H1 (cell line): ENCODE measurements around the gene HDLBP. TPM values are rescaled to one million over a fixed set of nuclear protein-coding genes. Genes with fewer than 3 reads are reported as not detected.

Experiments used
- CTCF ChIA-PET: fragments of 300-600 bp; sonication (Branson Sonifier 250); formaldehyde crosslinking; loops from one replicate; lab custom pipeline; 2021; ENCODE audit not compliant: partially characterized antibody; lab: Charles Lee
- POLR2A ChIA-PET: fragments of 300-600 bp; sonication (Branson Sonifier 250); formaldehyde crosslinking; loops from one replicate; lab custom pipeline; 2021; ENCODE audit warnings: inconsistent platforms; ENCODE audit not compliant: partially characterized antibody; lab: Charles Lee
- DNase-seq, 2 experiments: peaks; one replicate each; pipeline versions ENCODE4 v3.0.0 to v3.0.0-alpha.2; 2010 to 2022; ENCODE audit warnings: low spot score in 2 of 2, low read depth in 1 of 2, mixed read lengths in 1 of 2
- FAIRE-seq: peaks from 2 replicates; lab custom pipeline; 2011; peaks lifted over from hg19 to GRCh38; lab: Jason Lieb, UNC
- H2AFZ ChIP-seq: 2 replicates; pipeline ENCODE4 v1.8.1; 2012; ENCODE audit warnings: low read length, inconsistent platforms
- H2AK5ac ChIP-seq: 2 replicates; pipeline ENCODE4 v1.6.1; 2013; ENCODE audit warnings: low read depth, low read length
- H2BK120ac ChIP-seq: replicated peaks from 2 replicates; pipeline ENCODE3; 2013; ENCODE audit warnings: low read depth, low read length, inconsistent platforms
- H2BK12ac ChIP-seq: 2 replicates; pipeline ENCODE4 v1.6.1; 2013; ENCODE audit warnings: low read depth, low read length
- H2BK15ac ChIP-seq: 2 replicates; pipeline ENCODE4 v1.6.1; 2013; ENCODE audit warnings: low read length
- H2BK20ac ChIP-seq: 2 replicates; pipeline ENCODE4 v1.6.1; 2013; ENCODE audit warnings: low read length
- H2BK5ac ChIP-seq: 2 replicates; pipeline ENCODE4 v1.6.1; 2013; ENCODE audit warnings: low read depth, low read length
- H3K14ac ChIP-seq: 2 replicates; pipeline ENCODE4 v1.6.1; 2013; ENCODE audit warnings: inconsistent platforms; ENCODE audit not compliant: insufficient read length
- H3K18ac ChIP-seq: 2 replicates; pipeline ENCODE4 v1.6.1; 2013; ENCODE audit warnings: low read length; ENCODE audit errors: extremely low read depth
- H3K23ac ChIP-seq: 2 replicates; pipeline ENCODE4 v1.6.1; 2013; ENCODE audit warnings: inconsistent platforms; ENCODE audit not compliant: insufficient read length
- H3K23me2 ChIP-seq: 2 replicates; pipeline ENCODE4 v1.6.1; 2013; ENCODE audit warnings: low read depth, low read length
- H3K27ac ChIP-seq: 2 replicates; pipeline ENCODE4 v1.6.1; 2011; ENCODE audit warnings: low read depth, low read length, inconsistent platforms
- H3K27me3 ChIP-seq, 4 experiments: replicated peaks in 1 of 4; 1 replicate in 1 of 4; 2 replicates in 3 of 4; pipeline versions ENCODE4 v1.6.1 to v1.8.1; 2011 to 2013; ENCODE audit warnings: low read length in 3 of 4, mild to moderate bottlenecking in 3 of 4, inconsistent platforms in 2 of 4, mixed read lengths in 2 of 4, moderate library complexity in 1 of 4; ENCODE audit not compliant: control insufficient read depth in 3 of 4, insufficient read depth in 3 of 4; ENCODE audit errors: extremely low read depth in 1 of 4
- H3K36me3 ChIP-seq, 4 experiments: 2 replicates each; pipeline versions ENCODE4 v1.6.1 to v1.8.1; 2011 to 2013; ENCODE audit warnings: mild to moderate bottlenecking in 4 of 4, low read length in 3 of 4, moderate library complexity in 2 of 4, control low read depth in 1 of 4, inconsistent platforms in 1 of 4; ENCODE audit not compliant: insufficient read depth in 4 of 4, control insufficient read depth in 2 of 4
- H3K4ac ChIP-seq: replicated peaks from 2 replicates; pipeline ENCODE3; 2013; ENCODE audit warnings: low read length, low read depth, mixed read lengths, inconsistent platforms; ENCODE audit not compliant: insufficient read length
- H3K4me1 ChIP-seq, 4 experiments: replicated peaks in 1 of 4; 1 replicate in 1 of 4; 2 replicates in 3 of 4; pipeline versions ENCODE4 v1.6.1 to v1.8.1; 2011 to 2013; ENCODE audit warnings: low read length in 3 of 4, inconsistent platforms in 2 of 4, mixed read lengths in 1 of 4; ENCODE audit not compliant: insufficient read depth in 4 of 4, control insufficient read depth in 3 of 4
- H3K4me2 ChIP-seq, 2 experiments: 2 replicates each; pipeline versions ENCODE4 v1.6.1 to v1.8.1; 2011 to 2013; ENCODE audit warnings: low read depth in 2 of 2, low read length in 2 of 2, control low read depth in 1 of 2, inconsistent platforms in 1 of 2, mild to moderate bottlenecking in 1 of 2; ENCODE audit not compliant: insufficient read depth in 1 of 2
- H3K4me3 ChIP-seq, 4 experiments: fragments of 200-600, 300-600 bp in 1 of 4; sonication (generic), shearing (Covaris generic), sonication (Bioruptor Twin) in 1 of 4; 2 replicates each; pipeline versions ENCODE4 v1.5.1 to v1.8.1; 2011 to 2016; ENCODE audit warnings: low read length in 4 of 4, low read depth in 3 of 4, control low read depth in 2 of 4, inconsistent platforms in 2 of 4, mild to moderate bottlenecking in 2 of 4, mixed read lengths in 1 of 4, moderate library complexity in 1 of 4; ENCODE audit not compliant: insufficient read depth in 2 of 4; ENCODE audit errors: extremely low read depth in 1 of 4
- H3K56ac ChIP-seq: replicated peaks from 2 replicates; pipeline ENCODE3; 2013; ENCODE audit warnings: low read depth, mild to moderate bottlenecking, mixed read lengths, low read length, inconsistent platforms; ENCODE audit not compliant: insufficient read length
- H3K79me1 ChIP-seq: 2 replicates; pipeline ENCODE4 v1.6.1; 2013; ENCODE audit warnings: low read depth, low read length, control low read depth
- H3K79me2 ChIP-seq, 2 experiments: 2 replicates each; pipeline versions ENCODE4 v1.6.1 to v1.8.1; 2012 to 2013; ENCODE audit warnings: low read length in 2 of 2, mild to moderate bottlenecking in 2 of 2, inconsistent platforms in 1 of 2; ENCODE audit not compliant: insufficient read depth in 2 of 2, control insufficient read depth in 1 of 2
- H3K9ac ChIP-seq, 4 experiments: replicated peaks in 1 of 4; 1 replicate in 1 of 4; 2 replicates in 3 of 4; pipeline versions ENCODE4 v1.6.1 to v1.8.1; 2011 to 2013; ENCODE audit warnings: low read depth in 3 of 4, low read length in 3 of 4, control low read depth in 2 of 4, mild to moderate bottlenecking in 2 of 4, moderate library complexity in 2 of 4, inconsistent platforms in 1 of 4; ENCODE audit errors: extremely low read depth in 1 of 4
- H3K9me3 ChIP-seq, 2 experiments: 2 replicates each; pipeline versions ENCODE4 v1.6.1 to v1.8.1; 2012 to 2013; ENCODE audit warnings: mild to moderate bottlenecking in 2 of 2, moderate library complexity in 2 of 2, control low read depth in 1 of 2, inconsistent platforms in 1 of 2, low read depth in 1 of 2, low read length in 1 of 2, mixed read lengths in 1 of 2; ENCODE audit not compliant: insufficient read depth in 2 of 2
- H4K20me1 ChIP-seq, 2 experiments: replicated peaks in 1 of 2; 2 replicates each; pipeline versions ENCODE3 to v1.8.1; 2011 to 2013; ENCODE audit warnings: inconsistent platforms in 2 of 2, low read length in 2 of 2, mild to moderate bottlenecking in 1 of 2; ENCODE audit not compliant: insufficient read depth in 2 of 2, control insufficient read depth in 1 of 2
- H4K5ac ChIP-seq: 2 replicates; pipeline ENCODE4 v1.6.1; 2013; ENCODE audit warnings: low read length, low read depth, mixed read lengths, inconsistent platforms; ENCODE audit not compliant: insufficient read length
- H4K8ac ChIP-seq: 2 replicates; pipeline ENCODE4 v1.8.0; 2013; ENCODE audit warnings: mild to moderate bottlenecking, moderate library complexity, low read length, inconsistent platforms; ENCODE audit not compliant: insufficient read depth; ENCODE audit errors: extremely low read depth
- H4K91ac ChIP-seq: replicated peaks from 2 replicates; pipeline ENCODE3; 2013; ENCODE audit warnings: low read length, mixed read lengths, inconsistent platforms; ENCODE audit not compliant: insufficient read length
- KDM4A ChIP-seq: IDR thresholded peaks from one replicate; pipeline ENCODE4 v1.7.1; 2012; ENCODE audit warnings: low read depth, mild to moderate bottlenecking, moderate library complexity, low read length, inconsistent platforms; ENCODE audit not compliant: severe bottlenecking
- SAP30 ChIP-seq: fragments of 300-600 bp; sonication (generic); IDR thresholded peaks from 2 replicates; pipeline ENCODE4 v1.7.1; 2012; ENCODE audit warnings: low read length, moderate library complexity, mild to moderate bottlenecking, inconsistent platforms; ENCODE audit not compliant: insufficient read depth, insufficient replicate concordance
- SIRT6 ChIP-seq: IDR thresholded peaks from one replicate; pipeline ENCODE4 v1.7.1; 2012; ENCODE audit warnings: low read length, inconsistent platforms
- SUZ12 ChIP-seq: fragments of 200-600 bp; sonication (generic); IDR thresholded peaks from 2 replicates; pipeline ENCODE4 v1.6.1; 2012; ENCODE audit warnings: mild to moderate bottlenecking, inconsistent platforms, low read length, moderate library complexity, mixed read lengths
- WGBS, 2 experiments: shearing (Covaris generic) in 1 of 2; methylation state at CpG; one replicate each; pipeline versions ENCODE4 v1.1.6 to v1.1.7; 2013 to 2015; ENCODE audit warnings: low lambda C conversion rate in 2 of 2, mixed read lengths in 2 of 2, inconsistent platforms in 1 of 2, low coverage in 1 of 2, missing lambda C conversion rate in 1 of 2; ENCODE audit not compliant: insufficient replicate concordance in 2 of 2, insufficient coverage in 1 of 2, insufficient read length in 1 of 2; ENCODE audit errors: extremely low coverage in 1 of 2, missing lambda C conversion rate in 1 of 2; 5-methylcytosine and 5-hydroxymethylcytosine counted together
- polyA plus RNA-seq, 7 experiments: library from polyadenylated mRNA; depleted of rRNA in 3 of 7; stranded (reverse) in 5 of 7; unstranded in 2 of 7; fragments of >200 nt in 5 of 7; fragments of 200-250 nt in 2 of 7; gene quantifications; 1 replicate in 5 of 7; 2 replicates in 1 of 7; 4 replicates in 1 of 7; pipeline versions ENCODE4 v1.2.1 to v1.2.3, GENCODE V29; 2011 to 2013; ENCODE audit warnings: missing spikeins in 2 of 7, mixed read lengths in 2 of 7
- total RNA-seq: library from RNA; stranded (reverse); fragmentation: NEBNext Ultra II Directional; extraction: Animal tissue kit (Norgen Biotek cat#: 25700); gene quantifications from 2 replicates; pipeline ENCODE4 v1.2.1, GENCODE V29; 2021

The HDLBP gene
- total and polyA plus RNA-seq, 2 of the 8 experiments (the other 6 are each of a cell fraction or from before 2014, with no cell fraction given) = 185 to 360 TPM

GRCh38 chr2:241339839-241340630 is 24.6 kb upstream of the HDLBP start:
- Histone ChIP-seq H3K79me2 (peaks cover 0 to 10% of the 10 kb centered on the region in 2 experiments; a peak in 2 of 4 replicates), H3K9me3 (no peaks in the 10 kb centered on the region), H3K4me1 (no peaks in the 10 kb centered on the region), H2AFZ (no peak overlapping the region), H2BK120ac (no peak overlapping the region), H2AK5ac (no peak overlapping the region), H2BK15ac (no peak overlapping the region), H3K23me2 (no peaks in the 10 kb centered on the region), H3K4me2 (no peak overlapping the region), H3K18ac (no peak overlapping the region), H3K27ac (no peak overlapping the region), H3K9ac (no peak overlapping the region), H4K20me1 (peaks cover 0 to 10% of the 10 kb centered on the region in 2 experiments), H3K27me3 (no peaks in the 10 kb centered on the region), H3K56ac (no peak overlapping the region), H4K91ac (no peak overlapping the region), H3K4ac (no peak overlapping the region), H3K23ac (no peak overlapping the region), H4K5ac (no peak overlapping the region), H2BK12ac (no peak overlapping the region), H2BK5ac (no peak overlapping the region), H2BK20ac (no peak overlapping the region), H4K8ac (no peak overlapping the region), H3K79me1 (no peaks in the 10 kb centered on the region; the same call in 1 of the 2 replicates), H3K36me3 (peaks cover 29 to 94% (median 62%) of the 10 kb centered on the region in 4 experiments), H3K4me3 (no peak overlapping the region), H3K14ac (no peak overlapping the region)
- FAIRE-seq (no peak), DNase-seq (no peak)
- ChIA-PET POLR2A (interaction anchor here (1.0 kb wide), 1 partner anchor 24 kb away, joined by 5 read pairs; the partner anchor contains the start of gene SEPTIN2), CTCF (interaction anchor here (0.6 to 0.7 kb wide), 2 partner anchors 41 to 46 kb away, joined by 3 to 5 read pairs; no protein-coding TSS in a partner anchor)
- 91% methylated on average over 8 of the region's 8 CpGs; no CpG with 5 or more reads in 1 of the 2 experiments for WGBS, 2 experiments
- TF ChIP-seq KDM4A (no peak), SAP30 (no peak), SIRT6 (no peak), SUZ12 (no peak)
